SU-DHL-6 (cell line): Measurements from ENCODE around the gene CHI3L2.

Experiments used
- H2AFZ ChIP-seq: fragments of 200-600 bp; sonication (generic); 2 replicates; pipeline ENCODE4 v1.6.1; 2014; ENCODE audit warnings: low read depth, mild to moderate bottlenecking, moderate library complexity, mixed read lengths, antibody characterized with exemption, low read length; ENCODE audit not compliant: severe bottlenecking
- H3F3A ChIP-seq: fragments of 200-600 bp; shearing (Covaris generic); 2 replicates; pipeline ENCODE4 v1.6.0; 2016; ENCODE audit warnings: antibody characterized with exemption, mild to moderate bottlenecking; ENCODE audit not compliant: insufficient read depth
- H3K27ac ChIP-seq: fragments of 200-600 bp; sonication (generic); 2 replicates; pipeline ENCODE4 v1.5.1; 2016; ENCODE audit warnings: low read depth, mild to moderate bottlenecking, low read length, moderate library complexity, mixed read lengths
- H3K27me3 ChIP-seq: fragments of 200-600 bp; sonication (generic), shearing (Covaris generic); 2 replicates; pipeline ENCODE4 v1.6.0; 2014; ENCODE audit warnings: mild to moderate bottlenecking, low read length
- H3K36me3 ChIP-seq: fragments of 200-600 bp; sonication (generic); 2 replicates; pipeline ENCODE4 v1.6.1; 2014; ENCODE audit warnings: mild to moderate bottlenecking, low read length, mixed read lengths
- H3K4me2 ChIP-seq: fragments of 300-600, 200-600 bp; shearing (Covaris generic), sonication (generic); 2 replicates; pipeline ENCODE4 v1.6.0; 2014; ENCODE audit warnings: low read length, low read depth, mild to moderate bottlenecking; ENCODE audit not compliant: poor library complexity, severe bottlenecking
- H3K4me3 ChIP-seq: fragments of 200-600 bp; sonication (generic); 2 replicates; pipeline ENCODE4 v1.5.1; 2014; ENCODE audit warnings: antibody characterized with exemption, low read length, mild to moderate bottlenecking, mixed read lengths; ENCODE audit not compliant: insufficient read depth, poor library complexity, severe bottlenecking
- H3K79me2 ChIP-seq: fragments of 200-600 bp; sonication (generic); 2 replicates; pipeline ENCODE4 v1.6.1; 2014; ENCODE audit warnings: mild to moderate bottlenecking, low read length, moderate library complexity; ENCODE audit not compliant: insufficient read depth
- H3K9ac ChIP-seq: fragments of 200-600 bp; sonication (generic); 2 replicates; pipeline ENCODE4 v1.7.0; 2014; ENCODE audit warnings: mild to moderate bottlenecking, low read length
- H3K9me2 ChIP-seq: fragments of 200-600 bp; sonication (generic); replicated peaks from 2 replicates; pipeline ENCODE4 v1.6.1; 2014; ENCODE audit warnings: low read length; ENCODE audit not compliant: insufficient read depth
- H3K9me3 ChIP-seq: fragments of 200-600 bp; sonication (generic); 2 replicates; pipeline ENCODE4 v1.6.1; 2014; ENCODE audit warnings: low read length, mixed read lengths; ENCODE audit not compliant: insufficient read depth
- H4K20me1 ChIP-seq: fragments of 200-600 bp; sonication (generic); 2 replicates; pipeline ENCODE4 v1.6.1; 2014; ENCODE audit warnings: low read depth, mild to moderate bottlenecking, antibody characterized with exemption, low read length, moderate library complexity, mixed read lengths
- CTCF ChIP-seq: fragments of 200-600 bp; sonication (generic); IDR thresholded peaks from one replicate; pipeline ENCODE4 v1.5.1; 2017; ENCODE audit warnings: antibody characterized with exemption, mild to moderate bottlenecking, low read length, moderate library complexity; ENCODE audit not compliant: insufficient read depth, poor library complexity, severe bottlenecking
- EZH2phosphoT487 ChIP-seq: fragments of 200-600 bp; sonication (generic), shearing (Covaris generic); conservative IDR thresholded peaks from 2 replicates; pipeline ENCODE4 v1.6.1; 2018; ENCODE audit warnings: mild to moderate bottlenecking, antibody characterized with exemption, low read length, moderate library complexity, mixed read lengths

Gene CHI3L2

GRCh38 chr1:111267801-111268508, 40.4 kb downstream of the CHI3L2 start:
- Histone ChIP-seq H3K4me2 (no peak overlapping the region), H3K4me3 (no peak overlapping the region), H3K36me3 (no peaks in the 10 kb centered on the region), H3K9ac (no peak overlapping the region), H4K20me1 (no peaks in the 10 kb centered on the region), H3K27ac (no peak overlapping the region), H3K9me3 (no peaks in the 10 kb centered on the region), H3K79me2 (no peaks in the 10 kb centered on the region), H3F3A (no peaks in the 10 kb centered on the region), H3K27me3 (no peaks in the 10 kb centered on the region), H2AFZ (no peak overlapping the region), H3K9me2 (no peaks in the 10 kb centered on the region)
- no peak for TF ChIP-seq CTCF
- TF ChIP-seq EZH2phosphoT487, result no peak

GRCh38 chr1:111269825-111270406, 42.4 kb downstream of the CHI3L2 start:
- no peaks in the 10 kb centered on the region for H3K27me3 ChIP-seq
- no peak overlapping the region for H2AFZ ChIP-seq
- no peak overlapping the region for H3K4me3 ChIP-seq
- no peaks in the 10 kb centered on the region for H3K9me3 ChIP-seq
- no peak overlapping the region for H3K27ac ChIP-seq
- H3K36me3 ChIP-seq, result no peaks in the 10 kb centered on the region
- H3K79me2 ChIP-seq, result no peaks in the 10 kb centered on the region
- H3K4me2 ChIP-seq, result no peak overlapping the region
- no peaks in the 10 kb centered on the region for H4K20me1 ChIP-seq
- TF ChIP-seq CTCF (no peak), EZH2phosphoT487 (no peak)
- no peaks in the 10 kb centered on the region for H3K9me2 ChIP-seq
- no peaks in the 10 kb centered on the region for H3F3A ChIP-seq
- H3K9ac ChIP-seq, result no peak overlapping the region

- H3K36me3 ChIP-seq, result no peaks in the 10 kb centered on the region
- no peak overlapping the region for H2AFZ ChIP-seq
- no peaks in the 10 kb centered on the region for H3K79me2 ChIP-seq
- no peaks in the 10 kb centered on the region for H3K9me3 ChIP-seq
- H3K27me3 ChIP-seq, result no peaks in the 10 kb centered on the region
- H3K9me2 ChIP-seq, result no peaks in the 10 kb centered on the region
- H3K4me3 ChIP-seq, result no peak overlapping the region
- no peaks in the 10 kb centered on the region for H3F3A ChIP-seq
- no peaks in the 10 kb centered on the region for H4K20me1 ChIP-seq
- no peak overlapping the region for H3K27ac ChIP-seq
- H3K4me2 ChIP-seq, result no peak overlapping the region
- TF ChIP-seq EZH2phosphoT487 (no peak), CTCF (no peak)
- H3K9ac ChIP-seq, result no peak overlapping the region
These were observed 43.4 kb downstream of the CHI3L2 start for GRCh38 chr1:111270771-111271463.
